RPMI7951 (cell line): ENCODE data around the gene BCAS3. TPM values are rescaled to one million over a fixed set of nuclear protein-coding genes. Genes with fewer than 3 reads are reported as not detected.
"Not testable (repeated sequence)": the region's sequence is repeated elsewhere in the genome, so short reads cannot be mapped to it uniquely, and the experiment has no call there.

Experiments
- DNase-seq: peaks from one replicate; pipeline ENCODE4 v3.0.0-alpha.2; 2012; ENCODE audit warnings: low read depth
- total RNA-seq: library from RNA; depleted of rRNA; stranded (reverse); fragments of >200 nt; shearing (Covaris generic); gene quantifications from 2 replicates; pipeline ENCODE4 v1.2.3, GENCODE V29; 2014

Gene BCAS3
- total RNA-seq, 1 experiment from 2014 or later, result 11.2 TPM

DNA sequence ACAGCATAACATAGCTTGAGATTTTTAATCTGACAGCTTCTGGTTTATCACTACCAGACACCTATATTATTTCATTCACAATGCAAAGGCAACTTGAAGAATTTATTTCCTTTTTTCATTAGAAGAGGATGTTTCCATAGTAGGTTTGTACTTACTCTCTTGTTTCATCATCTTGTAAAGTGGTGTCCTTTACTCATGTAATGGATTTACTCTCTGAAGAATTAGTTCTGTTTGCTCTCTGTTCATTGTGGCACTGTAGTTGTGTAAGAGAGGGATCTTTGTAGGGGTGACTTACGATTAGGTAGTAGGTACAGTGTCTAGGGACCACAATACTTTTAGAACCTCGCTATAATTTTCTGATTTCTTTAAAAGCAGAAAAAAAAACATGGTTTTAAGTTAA, 256.1 kb downstream of the BCAS3 start:
- DNase-seq, result no peak

DNA sequence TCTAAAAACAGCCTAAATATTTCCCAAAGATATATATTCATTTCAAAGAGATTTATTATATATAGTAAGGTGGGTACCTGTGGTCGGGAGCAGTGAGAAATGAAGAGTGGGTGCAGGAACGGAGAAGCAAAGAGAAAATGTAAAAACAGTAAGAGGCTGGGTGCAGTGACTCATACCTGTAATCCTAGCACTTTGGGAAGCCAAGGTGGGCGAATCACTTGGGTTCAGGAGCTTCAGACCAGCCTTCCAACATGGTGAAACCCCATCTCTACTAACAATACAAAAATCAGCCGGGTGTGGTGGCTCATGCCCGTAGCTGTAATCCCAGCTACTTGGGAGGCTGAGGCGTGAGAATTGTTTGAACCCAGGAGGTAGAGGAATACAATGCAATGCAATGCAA, 257.1 kb downstream of the BCAS3 start:
- DNase-seq, result no peak

DNA sequence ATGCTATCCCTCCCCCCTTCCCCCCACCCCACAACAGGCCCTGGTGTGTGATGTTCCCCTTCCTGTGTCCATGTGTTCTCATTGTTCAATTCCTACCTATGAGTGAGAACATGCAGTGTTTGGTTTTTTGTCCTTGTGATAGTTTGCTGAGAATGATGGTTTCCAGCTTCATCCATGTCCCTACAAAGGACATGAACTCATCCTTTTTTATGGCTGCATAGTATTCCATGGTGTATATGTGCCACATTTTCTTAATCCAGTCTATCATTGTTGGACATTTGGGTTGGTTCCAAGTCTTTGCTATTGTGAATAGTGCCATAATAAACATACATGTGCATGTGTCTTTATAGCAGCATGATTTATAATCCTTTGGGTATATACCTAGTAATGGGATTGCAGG, 258.3 kb downstream of the BCAS3 start:
- not testable (repeated sequence) for DNase-seq

DNA sequence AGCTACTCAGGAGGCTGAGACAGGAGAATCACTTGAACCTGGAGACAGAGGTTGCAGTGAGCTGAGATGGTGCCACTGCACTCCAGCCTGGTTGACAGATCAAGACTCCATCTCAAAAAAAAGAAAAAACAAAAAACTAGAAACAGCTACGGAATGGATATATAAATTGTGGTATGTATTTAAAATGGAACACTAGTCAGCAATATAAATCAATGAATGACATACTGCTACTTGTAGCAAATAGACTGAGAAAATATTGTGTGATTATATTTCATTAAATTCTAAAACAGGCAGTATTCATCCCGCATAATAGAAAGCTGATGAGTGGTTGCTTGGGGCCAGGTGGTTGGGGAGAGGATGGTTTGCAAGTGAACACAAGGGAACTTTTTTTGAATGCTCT, 261.7 kb downstream of the BCAS3 start:
- DNase-seq, result no peak

DNA sequence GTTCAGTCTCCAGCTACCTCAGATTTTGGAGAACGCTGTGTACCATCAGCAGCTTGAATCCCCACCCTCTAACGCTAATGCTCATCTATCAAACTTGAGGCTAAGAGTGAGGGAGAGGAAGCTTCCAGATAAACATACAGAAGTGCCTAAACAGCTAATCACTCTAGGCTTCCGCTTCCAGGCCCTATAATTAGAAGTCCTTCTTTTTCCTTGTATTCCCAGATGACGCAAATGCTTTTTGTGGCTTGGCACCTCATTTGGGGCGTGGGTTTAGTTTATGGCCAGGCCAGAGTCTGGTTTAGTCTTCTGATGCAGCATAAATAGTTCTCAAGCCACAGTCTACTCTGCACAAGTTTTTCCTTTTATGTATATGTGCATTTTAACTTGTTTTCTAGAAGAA, 263.4 kb downstream of the BCAS3 start:
- DNase-seq, result peak; percentile 89

DNA sequence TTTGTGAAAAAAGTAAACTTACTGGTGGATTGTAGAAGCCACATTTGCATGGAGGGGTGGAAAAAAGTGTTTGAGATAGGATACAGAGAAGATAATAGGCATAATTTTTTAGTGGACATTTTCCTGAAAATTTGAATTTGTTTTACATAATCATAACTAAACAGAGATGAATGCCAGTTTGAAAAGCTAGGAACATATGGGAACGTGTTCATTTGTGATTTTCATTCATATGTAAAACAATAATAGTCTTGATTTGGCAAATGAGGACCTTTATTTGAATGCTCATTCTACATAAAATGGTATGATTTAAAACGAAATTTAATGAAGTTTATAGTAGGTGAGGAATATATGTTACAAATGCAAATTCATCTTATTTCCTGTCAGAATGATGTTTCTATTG, 263.9 kb downstream of the BCAS3 start:
- DNase-seq, result no peak

DNA sequence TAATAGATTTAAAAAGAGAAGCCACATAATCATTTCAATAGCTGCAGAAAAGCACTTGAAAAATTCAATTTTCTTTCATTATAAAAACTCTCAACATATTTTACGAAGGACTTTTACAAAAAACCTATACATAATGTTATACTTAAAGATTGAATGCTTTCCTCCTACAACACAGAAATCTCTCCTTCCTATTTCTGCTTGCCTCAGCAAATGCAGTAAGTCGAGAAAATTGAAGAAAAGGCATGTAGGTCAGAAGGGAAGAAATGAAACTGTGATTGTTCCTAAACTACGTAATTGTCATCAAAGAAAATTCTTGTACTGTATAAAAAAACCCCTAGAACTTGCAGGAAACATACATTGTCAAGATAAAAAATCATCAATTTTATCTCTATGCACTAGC, 267.1 kb downstream of the BCAS3 start:
- no peak for DNase-seq

DNA sequence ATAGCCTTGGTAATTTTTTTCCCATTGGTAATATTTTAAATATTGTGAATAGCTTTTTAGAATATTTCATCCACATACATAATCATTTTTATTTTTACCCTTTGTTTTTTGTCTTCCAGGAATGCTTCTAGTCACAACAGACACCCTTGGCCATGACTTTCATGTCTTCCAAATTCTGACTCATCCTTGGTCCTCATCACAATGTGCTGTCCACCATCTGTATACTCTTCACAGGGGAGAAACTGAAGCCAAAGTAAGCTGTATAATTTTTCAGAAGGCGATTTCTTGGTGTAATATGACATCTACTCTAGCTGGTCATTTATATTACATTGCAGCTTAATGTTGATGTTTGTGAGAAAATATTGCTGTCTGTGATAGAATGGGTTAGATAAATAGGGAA, 269.4 kb downstream of the BCAS3 start:
- peak; percentile 53 for DNase-seq

DNA sequence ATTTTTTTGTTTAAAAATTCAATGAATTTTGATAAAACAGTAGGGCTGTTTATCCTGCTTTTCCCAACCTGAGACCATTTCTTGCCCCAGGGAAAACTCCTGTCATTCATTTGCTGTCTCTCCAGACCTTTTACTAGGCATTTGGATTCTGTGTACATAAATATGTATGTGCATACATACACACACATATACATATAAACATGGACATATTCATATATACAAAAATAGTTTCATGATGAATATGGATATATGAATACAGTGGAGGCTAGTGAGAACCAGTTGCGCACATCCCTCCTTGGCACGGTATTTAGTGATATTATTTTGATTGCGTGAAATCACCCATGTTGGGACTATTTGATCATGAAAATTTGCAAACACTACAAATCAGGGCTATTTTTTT, 269.9 kb downstream of the BCAS3 start:
- DNase-seq, result no peak

DNA sequence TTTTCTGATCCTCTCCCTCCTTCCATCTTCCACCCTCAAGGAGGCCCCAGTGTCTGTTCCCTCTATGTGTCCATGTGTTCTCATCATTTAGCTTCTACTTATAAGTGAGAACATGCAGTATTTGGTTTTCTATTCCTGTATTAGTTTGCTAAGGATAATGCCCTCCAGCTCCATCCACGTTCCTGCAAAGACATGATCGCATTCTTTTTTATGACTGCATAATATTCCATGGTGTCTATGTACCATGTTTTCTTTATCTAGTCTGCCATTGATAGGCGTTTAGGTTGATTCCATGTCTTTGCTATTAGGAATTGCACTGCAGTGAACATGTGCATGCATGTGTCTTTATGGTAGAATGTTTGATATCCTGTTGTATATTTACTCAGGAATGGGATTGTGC, 275.1 kb downstream of the BCAS3 start:
- DNase-seq, result no peak

DNA sequence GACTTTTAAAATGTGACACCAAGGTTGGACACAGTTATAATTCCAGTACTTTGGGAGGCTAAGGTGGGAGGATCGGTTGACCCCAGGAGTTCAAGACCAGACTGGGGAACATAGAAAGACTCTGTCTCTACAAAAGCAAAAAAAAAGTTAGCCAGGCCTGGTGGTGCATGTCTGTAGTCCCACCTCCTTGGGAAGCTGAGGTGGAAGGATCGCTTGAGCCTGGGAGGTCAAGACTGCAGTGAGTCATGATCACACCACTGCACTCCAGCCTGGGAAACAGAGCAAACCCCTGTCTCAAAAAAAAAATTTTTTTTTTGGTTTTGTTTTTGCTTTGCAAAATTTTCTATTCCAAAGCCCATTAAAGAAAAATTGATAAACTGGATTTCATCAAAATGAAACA, 281.4 kb downstream of the BCAS3 start:
- peak; percentile 49 for DNase-seq

DNA sequence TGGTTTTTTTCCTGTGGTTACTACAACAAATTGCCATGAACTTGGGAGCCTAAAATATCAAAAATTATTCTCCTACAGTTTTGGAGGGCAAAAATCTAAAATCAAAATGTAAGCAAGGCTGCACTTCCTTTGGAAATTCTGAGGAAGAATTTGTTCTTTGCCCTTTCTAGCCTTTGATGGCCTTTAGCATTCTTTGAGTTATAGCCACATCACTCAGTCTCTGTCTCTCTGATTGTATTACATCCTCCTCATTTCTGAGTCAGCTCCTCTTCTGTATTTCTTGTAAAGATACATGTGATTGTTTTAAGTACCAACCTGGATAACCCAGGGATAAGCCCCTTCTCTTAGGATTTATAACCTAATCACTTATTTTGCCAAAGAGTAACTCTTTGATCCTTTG, 282.0 kb downstream of the BCAS3 start:
- DNase-seq, result peak; percentile 22

DNA sequence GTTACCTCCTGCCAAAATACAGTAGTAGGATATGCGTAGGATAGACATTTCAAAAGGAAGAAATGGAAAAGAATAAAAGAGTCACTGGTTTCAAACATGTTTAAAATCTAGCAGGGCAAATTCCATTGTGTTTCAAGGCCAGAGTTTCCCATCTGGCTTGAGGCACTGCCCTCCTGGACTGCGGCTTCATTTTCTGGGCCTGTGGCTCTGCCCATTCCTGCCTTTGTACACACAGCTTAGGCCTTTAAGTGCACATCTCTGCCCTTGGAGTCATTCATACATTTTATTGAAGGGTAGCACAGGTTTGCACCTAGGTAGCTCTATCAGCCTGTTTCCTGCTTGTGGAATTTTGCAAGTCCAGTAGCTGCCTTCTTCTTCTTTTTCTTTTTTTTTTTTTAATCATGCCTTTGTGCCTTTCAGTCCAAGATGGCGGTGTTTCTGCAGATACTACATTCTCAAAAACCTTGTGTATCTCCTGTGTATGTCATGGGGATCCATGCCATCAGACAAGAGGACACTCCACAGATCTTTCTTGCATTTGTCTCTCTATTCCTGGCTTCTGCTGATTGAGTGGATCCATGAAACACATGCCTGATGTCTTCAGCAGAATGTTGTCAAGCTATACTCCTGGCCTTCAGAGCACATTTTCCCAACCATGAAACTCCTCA, 282.9 kb downstream of the BCAS3 start:
- DNase-seq, result peak; percentile 42

DNA sequence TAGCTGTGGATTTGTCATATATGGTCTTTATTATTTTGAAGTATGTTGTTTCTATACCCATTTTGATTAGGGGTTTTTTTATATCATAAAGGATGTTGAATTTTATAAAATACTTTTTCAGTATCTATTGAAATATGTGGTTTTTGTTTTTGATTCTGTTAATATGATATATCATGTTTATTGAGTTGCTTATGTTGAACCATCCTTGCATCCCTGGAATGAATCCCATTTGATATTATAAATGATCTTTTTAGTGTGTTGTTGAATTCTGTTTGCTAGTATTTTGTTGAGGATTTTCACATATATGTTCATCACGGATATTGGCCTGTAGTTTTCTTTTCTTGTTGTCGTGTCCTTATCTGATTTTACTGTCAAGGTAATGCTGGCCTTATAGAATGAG, 286.5 kb downstream of the BCAS3 start:
- no peak for DNase-seq

DNA sequence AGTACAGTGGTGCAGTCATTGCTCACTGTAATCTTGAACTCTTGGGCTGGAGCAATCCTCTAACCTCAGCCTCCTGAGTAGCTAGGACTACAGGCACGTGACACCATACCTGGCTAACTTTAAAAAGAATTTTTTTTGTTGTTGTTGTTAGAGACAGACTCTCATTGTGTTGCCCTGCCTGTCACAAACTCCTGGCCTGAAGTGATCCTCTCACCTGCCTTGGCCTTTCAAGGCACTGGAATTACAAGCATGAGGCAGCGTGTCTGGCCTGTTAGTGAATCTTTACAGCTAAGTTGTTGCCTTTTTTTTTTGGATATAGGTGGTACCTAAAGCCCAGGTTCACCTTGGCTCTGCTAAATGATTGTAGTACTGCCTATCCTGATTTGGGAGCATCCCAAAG, 290.6 kb downstream of the BCAS3 start:
- DNase-seq, result no peak

DNA sequence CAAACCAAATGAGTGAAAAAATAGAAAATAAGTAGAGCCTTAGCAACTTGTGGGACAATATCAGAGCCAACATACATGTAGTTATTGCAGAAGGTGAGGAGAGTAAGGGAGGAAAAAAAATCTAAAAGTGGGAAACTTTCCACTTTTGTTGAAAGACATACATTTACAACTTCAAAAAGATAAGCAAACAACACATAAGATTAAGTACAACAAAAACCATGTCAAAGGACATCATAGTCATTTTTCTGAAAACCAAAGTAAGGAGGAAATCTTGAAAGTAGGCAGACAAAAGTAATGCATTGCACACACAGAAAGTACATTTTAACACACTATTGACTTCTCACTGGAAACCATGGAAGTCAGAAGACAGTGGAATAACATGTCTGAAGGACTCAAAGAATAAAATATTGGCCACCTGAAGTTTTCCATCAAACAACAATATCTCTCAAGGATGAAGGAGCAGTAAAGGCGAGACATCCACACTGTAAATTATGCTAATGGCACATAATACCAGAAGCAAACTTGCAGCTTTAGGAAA, 291.9 kb downstream of the BCAS3 start:
- DNase-seq, result no peak

DNA sequence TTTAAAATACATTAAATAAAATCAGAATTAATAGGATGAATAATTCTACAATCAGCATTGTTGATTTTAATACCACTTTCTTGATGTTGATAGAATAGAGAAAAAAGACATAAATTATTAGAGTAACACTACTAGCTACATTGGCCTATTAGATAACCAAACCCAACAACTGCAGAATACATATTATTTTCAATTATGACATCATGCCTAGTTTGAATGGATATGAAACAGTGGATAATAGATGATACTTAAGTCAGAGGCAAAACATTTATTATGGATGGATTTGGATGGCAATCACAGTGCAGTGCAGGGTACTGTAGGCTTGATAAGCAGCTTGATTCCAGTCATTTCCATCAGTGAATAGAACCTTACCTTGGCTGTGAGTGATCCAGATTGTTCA, 293.1 kb downstream of the BCAS3 start:
- DNase-seq, result no peak

DNA sequence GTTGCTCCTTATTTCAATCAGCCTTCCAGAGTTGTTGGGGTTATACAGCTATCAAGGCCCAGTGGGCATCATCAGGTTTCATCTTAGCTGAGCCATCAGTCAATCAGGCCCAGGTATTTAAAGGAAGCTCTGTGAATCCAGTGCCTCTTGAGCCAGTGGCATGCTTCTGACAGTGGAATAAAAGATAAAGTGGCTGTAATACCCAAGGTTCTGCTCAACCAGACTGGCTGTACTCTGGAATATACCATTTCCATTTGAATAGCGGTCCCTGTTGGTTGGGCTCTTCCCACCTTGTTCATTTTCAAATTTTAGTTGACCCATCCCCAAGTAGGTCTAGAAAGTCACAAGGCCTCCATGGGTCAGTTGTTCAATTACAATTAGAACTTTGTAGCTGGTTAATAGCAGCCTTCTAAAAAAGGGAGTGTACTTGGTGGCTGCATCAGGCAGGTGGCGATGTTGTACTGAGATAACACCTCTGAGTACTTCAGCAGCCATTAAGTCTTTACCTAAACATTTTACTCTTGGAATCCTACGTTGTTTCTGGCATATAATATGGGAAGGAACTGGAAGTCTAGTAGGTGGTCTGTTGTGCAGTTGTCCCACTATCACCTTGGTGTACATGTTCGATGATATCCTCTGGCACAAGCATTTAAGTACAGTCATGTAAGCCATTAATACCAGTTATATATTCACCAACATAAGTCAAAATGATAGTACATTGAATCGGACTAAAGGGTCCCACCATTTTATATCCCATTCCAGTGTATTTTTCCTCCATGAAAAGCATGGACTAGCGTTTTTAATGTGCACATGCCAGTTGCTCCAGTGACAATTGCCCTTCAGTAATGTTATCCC, 294.1 kb downstream of the BCAS3 start:
- DNase-seq, result peak; percentile 59

DNA sequence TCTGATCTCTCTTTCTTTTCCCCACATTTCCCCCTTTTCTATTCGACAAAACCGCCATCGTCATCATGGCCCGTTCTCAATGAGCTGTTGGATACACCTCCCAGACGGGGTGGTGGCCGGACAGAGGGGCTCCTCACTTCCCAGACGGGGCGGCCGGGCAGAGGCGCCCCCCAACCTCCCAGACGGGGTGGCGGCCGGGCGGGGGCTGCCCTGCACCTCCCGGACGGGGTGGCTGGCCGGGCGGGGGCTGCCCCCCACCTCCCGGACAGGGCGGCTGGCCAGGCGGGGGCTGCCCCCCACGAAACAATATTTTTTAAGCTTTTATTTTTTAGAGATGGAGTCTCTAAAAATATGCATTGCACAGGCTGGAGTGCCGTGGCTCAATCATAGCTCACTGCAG, 299.2 kb downstream of the BCAS3 start:
- DNase-seq, result not testable (repeated sequence)

DNA sequence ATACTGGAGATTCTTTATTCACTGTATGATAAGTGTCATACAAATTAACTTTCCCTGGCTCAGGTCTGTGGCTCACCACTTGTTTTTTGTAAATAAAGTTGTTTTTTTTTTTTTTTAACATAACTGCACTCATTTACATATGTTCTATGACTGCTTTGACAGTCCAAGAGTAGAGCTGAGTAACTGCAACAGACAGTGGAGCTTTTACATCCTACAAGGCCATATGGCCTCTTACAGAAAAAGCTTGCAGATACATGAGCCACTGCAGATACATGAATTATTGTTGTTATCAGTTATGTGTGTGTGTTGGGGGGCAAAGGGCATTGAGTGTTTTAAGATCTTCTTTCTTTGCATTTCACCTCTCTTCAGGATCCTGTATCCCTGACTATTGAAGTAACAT, 311.7 kb downstream of the BCAS3 start:
- no peak for DNase-seq

DNA sequence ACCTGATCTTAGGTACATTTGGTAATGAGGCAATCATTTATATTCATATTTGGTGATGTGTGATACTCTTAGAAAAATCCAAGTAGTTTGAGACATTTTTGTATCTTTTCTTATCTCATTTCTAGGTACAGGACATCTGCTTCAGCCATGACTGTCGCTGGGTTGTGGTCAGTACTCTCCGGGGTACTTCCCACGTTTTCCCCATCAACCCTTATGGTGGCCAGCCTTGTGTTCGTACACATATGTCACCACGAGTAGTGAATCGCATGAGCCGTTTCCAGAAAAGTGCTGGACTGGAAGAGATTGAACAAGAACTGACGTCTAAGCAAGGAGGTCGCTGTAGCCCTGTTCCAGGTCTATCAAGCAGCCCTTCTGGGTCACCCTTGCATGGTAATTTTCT, 312.2 kb downstream of the BCAS3 start:
- no peak for DNase-seq

DNA sequence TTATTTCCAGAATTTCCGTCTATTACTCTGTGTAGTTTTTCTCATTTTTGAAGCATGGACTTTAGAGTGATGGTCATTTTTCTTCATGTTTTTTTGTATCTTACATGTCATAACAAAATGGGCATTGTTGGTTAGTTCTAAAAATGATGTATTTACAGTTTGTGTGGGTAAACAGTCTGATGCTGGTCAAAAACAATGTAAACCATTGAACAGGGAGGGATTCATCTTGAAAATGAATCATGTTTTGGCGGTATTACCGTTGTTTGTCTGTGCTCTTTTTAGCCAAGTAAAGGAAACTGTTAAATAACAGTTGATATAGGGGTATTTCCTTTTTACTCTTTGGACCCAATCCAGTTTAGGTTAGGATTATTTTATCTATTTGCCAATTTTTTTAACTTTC, 315.8 kb downstream of the BCAS3 start:
- DNase-seq, result peak; percentile 11

DNA sequence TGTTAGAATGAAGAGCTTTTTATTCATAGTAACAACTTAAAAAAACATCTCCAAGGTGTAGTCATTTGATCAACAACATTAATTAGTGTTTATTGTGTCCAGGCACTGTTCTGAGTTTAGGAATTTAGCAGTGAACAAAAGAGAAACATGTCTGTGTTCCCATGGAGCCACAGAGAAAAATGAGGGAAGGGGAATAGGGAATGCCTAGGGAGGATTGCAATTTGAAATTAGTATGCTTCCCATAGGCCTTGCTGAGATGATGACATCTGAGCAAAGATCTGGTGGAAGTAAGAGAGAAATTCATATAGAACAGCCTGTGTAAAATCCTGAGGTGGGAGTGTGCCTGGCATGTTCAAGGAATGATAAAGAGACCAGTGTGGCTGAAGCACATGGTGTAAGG, 318.0 kb downstream of the BCAS3 start:
- no peak for DNase-seq
